Transverse colon (tissue), 4 donors: ENCODE data around the gene DERA.

Experiments
- CTCF ChIP-seq, 5 experiments: fragments of 200-600 bp in 3 of 5; fragments of 450-650 bp in 2 of 5; sonication (generic) in 3 of 5; IDR thresholded peaks; 1 replicate in 2 of 5; 2 replicates in 3 of 5; pipeline ENCODE4 v1.5.1; 2016 to 2017; ENCODE audit warnings: antibody characterized with exemption in 5 of 5, inconsistent platforms in 3 of 5, mild to moderate bottlenecking in 2 of 5, moderate library complexity in 1 of 5
- EP300 ChIP-seq: sonication (generic); formaldehyde crosslinking; IDR thresholded peaks from one replicate; pipeline ENCODE4 v1.6.1; 2017; ENCODE audit warnings: antibody characterized with exemption, low read depth
- POLR2A ChIP-seq: fragments of 450-650 bp; IDR thresholded peaks from one replicate; pipeline ENCODE4 v1.6.1; 2016; ENCODE audit warnings: antibody characterized with exemption, mild to moderate bottlenecking, moderate library complexity
- POLR2AphosphoS5 ChIP-seq, 3 donors: sonication (generic); formaldehyde crosslinking; IDR thresholded peaks; one replicate each; pipeline ENCODE4 v1.6.1; 2016; ENCODE audit warnings: antibody characterized with exemption in 3 of 3

GRCh38 chr12:15982471-15982870, 71.3 kb downstream of the DERA start:
- peak in 2 of 5 experiments; percentile 28 to 29 for TF ChIP-seq CTCF (IDR thresholded peaks at IDR 0.05)
- no peak for TF ChIP-seq POLR2A
- no peak for TF ChIP-seq POLR2AphosphoS5 (IDR thresholded peaks at IDR 0.05)
- TF ChIP-seq EP300 = no peak
